OCI-LY1 (cell line): ENCODE measurements around the gene FBXW9.
A peak's percentile ranks its signal among the peaks of the same experiment; 100 is the strongest.
"Not testable (repeated sequence)": the region's sequence is repeated elsewhere in the genome, so short reads cannot be mapped to it uniquely, and the experiment has no call there.

Experiments
- H2AFZ ChIP-seq: fragments of 200-600 bp; sonication (generic), shearing (Covaris generic); 2 replicates; pipeline ENCODE4 v1.6.0; 2014; ENCODE audit warnings: antibody characterized with exemption, mild to moderate bottlenecking, low read length
- H3F3A ChIP-seq: fragments of 200-600 bp; sonication (generic), shearing (Covaris generic); 2 replicates; pipeline ENCODE4 v1.6.0; 2014; ENCODE audit warnings: mild to moderate bottlenecking, antibody characterized with exemption, low read length, moderate library complexity; ENCODE audit not compliant: insufficient read depth
- H3K27ac ChIP-seq: fragments of 200-600 bp; sonication (generic); 2 replicates; pipeline ENCODE4 v1.5.1; 2014; ENCODE audit warnings: low read length, mixed run types, mild to moderate bottlenecking, low read depth; ENCODE audit not compliant: poor library complexity, severe bottlenecking
- H3K27me3 ChIP-seq: fragments of 200-600 bp; sonication (generic); 2 replicates; pipeline ENCODE4 v1.6.0; 2014; ENCODE audit warnings: antibody characterized with exemption, mild to moderate bottlenecking, low read length, moderate library complexity; ENCODE audit not compliant: insufficient read depth
- H3K36me3 ChIP-seq: fragments of 200-600 bp; sonication (generic); 2 replicates; pipeline ENCODE4 v1.6.1; 2014; ENCODE audit warnings: mild to moderate bottlenecking, antibody characterized with exemption, low read length, moderate library complexity, mixed read lengths; ENCODE audit not compliant: insufficient read depth
- H3K4me1 ChIP-seq: fragments of 200-600 bp; sonication (generic); 2 replicates; pipeline ENCODE4 v1.5.1; 2014; ENCODE audit warnings: mild to moderate bottlenecking, low read length, moderate library complexity; ENCODE audit not compliant: insufficient read depth, severe bottlenecking
- H3K4me2 ChIP-seq: fragments of 200-600 bp; sonication (generic), shearing (Covaris generic); 2 replicates; pipeline ENCODE4 v1.6.1; 2014; ENCODE audit warnings: low read length
- H3K4me3 ChIP-seq: fragments of 200-600 bp; sonication (generic); 2 replicates; pipeline ENCODE4 v1.5.1; 2014; ENCODE audit warnings: low read length, low read depth, mild to moderate bottlenecking, mixed read lengths; ENCODE audit not compliant: poor library complexity, severe bottlenecking
- H3K79me2 ChIP-seq: fragments of 200-600 bp; shearing (Covaris generic); 2 replicates; pipeline ENCODE4 v1.6.1; 2016; ENCODE audit warnings: mixed run types, low read length, mixed read lengths; ENCODE audit not compliant: insufficient read depth
- H3K9ac ChIP-seq: fragments of 200-600 bp; sonication (generic), shearing (Covaris generic); 2 replicates; pipeline ENCODE4 v1.6.1; 2014; ENCODE audit warnings: mild to moderate bottlenecking, low read length, mixed read lengths
- H3K9me2 ChIP-seq: fragments of 200-600 bp; sonication (generic), shearing (Covaris generic); 2 replicates; pipeline ENCODE4 v1.6.1; 2014; ENCODE audit warnings: low read depth, mild to moderate bottlenecking, low read length, mixed read lengths
- H3K9me3 ChIP-seq: fragments of 200-600 bp; shearing (Covaris generic); 2 replicates; pipeline ENCODE4 v1.6.1; 2014; ENCODE audit warnings: low read length, mixed read lengths
- H4K20me1 ChIP-seq: fragments of 200-600 bp; sonication (generic), shearing (Covaris generic); 2 replicates; pipeline ENCODE4 v1.6.0; 2016; ENCODE audit warnings: mild to moderate bottlenecking, low read length; ENCODE audit not compliant: insufficient read depth
- EZH2 ChIP-seq: fragments of 200-600 bp; sonication (generic), shearing (Covaris generic); IDR thresholded peaks from 2 replicates; pipeline ENCODE4 v1.8.0; 2017; ENCODE audit warnings: borderline replicate concordance, mixed run types, mild to moderate bottlenecking, antibody characterized with exemption, low read length, moderate library complexity, mixed read lengths
- TF ChIP-seq, protein P1 (sequence below): fragments of 200-600 bp; sonication (generic), shearing (Covaris generic); IDR thresholded peaks from 2 replicates; pipeline ENCODE4 v1.5.1; 2017; ENCODE audit warnings: mild to moderate bottlenecking, antibody characterized with exemption, low read length, moderate library complexity, mixed read lengths

The FBXW9 gene

GRCh38 chr19:12701596-12702282 is 5.3 kb upstream of the FBXW9 start:
- Histone ChIP-seq H3K27ac (no peak overlapping the region), H3K9ac (no peak overlapping the region), H3K9me3 (no peaks in the 10 kb centered on the region), H3K79me2 (no peaks in the 10 kb centered on the region), H3K9me2 (no peaks in the 10 kb centered on the region), H3K36me3 (peaks cover 83% of the 10 kb centered on the region), H3F3A (peaks cover 6% of the 10 kb centered on the region; the same call in 1 of the 2 replicates), H2AFZ (no peak overlapping the region), H3K27me3 (no peaks in the 10 kb centered on the region), H3K4me2 (no peak overlapping the region), H3K4me1 (peaks cover 9% of the 10 kb centered on the region), H3K4me3 (no peak overlapping the region), H4K20me1 (no peaks in the 10 kb centered on the region)
- no peak for TF ChIP-seq EZH2
- TF ChIP-seq, protein P1, sequence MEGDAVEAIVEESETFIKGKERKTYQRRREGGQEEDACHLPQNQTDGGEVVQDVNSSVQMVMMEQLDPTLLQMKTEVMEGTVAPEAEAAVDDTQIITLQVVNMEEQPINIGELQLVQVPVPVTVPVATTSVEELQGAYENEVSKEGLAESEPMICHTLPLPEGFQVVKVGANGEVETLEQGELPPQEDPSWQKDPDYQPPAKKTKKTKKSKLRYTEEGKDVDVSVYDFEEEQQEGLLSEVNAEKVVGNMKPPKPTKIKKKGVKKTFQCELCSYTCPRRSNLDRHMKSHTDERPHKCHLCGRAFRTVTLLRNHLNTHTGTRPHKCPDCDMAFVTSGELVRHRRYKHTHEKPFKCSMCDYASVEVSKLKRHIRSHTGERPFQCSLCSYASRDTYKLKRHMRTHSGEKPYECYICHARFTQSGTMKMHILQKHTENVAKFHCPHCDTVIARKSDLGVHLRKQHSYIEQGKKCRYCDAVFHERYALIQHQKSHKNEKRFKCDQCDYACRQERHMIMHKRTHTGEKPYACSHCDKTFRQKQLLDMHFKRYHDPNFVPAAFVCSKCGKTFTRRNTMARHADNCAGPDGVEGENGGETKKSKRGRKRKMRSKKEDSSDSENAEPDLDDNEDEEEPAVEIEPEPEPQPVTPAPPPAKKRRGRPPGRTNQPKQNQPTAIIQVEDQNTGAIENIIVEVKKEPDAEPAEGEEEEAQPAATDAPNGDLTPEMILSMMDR, result no peak

- TF ChIP-seq EZH2, result no peak
- TF ChIP-seq, protein P1, result no peak
- Histone ChIP-seq H3F3A (peaks cover 7% of the 10 kb centered on the region; the same call in 1 of the 2 replicates), H3K4me2 (no peak overlapping the region), H3K4me3 (no peak overlapping the region), H3K27ac (no peak overlapping the region), H3K9me3 (no peaks in the 10 kb centered on the region), H3K36me3 (peaks cover 47% of the 10 kb centered on the region), H3K9ac (no peak overlapping the region), H4K20me1 (no peaks in the 10 kb centered on the region), H3K4me1 (peaks cover 20% of the 10 kb centered on the region), H3K9me2 (no peaks in the 10 kb centered on the region), H2AFZ (no peak overlapping the region), H3K79me2 (no peaks in the 10 kb centered on the region), H3K27me3 (no peaks in the 10 kb centered on the region)
Observed at GRCh38 chr19:12698138-12698537, 1.7 kb upstream of the FBXW9 start.

GRCh38 chr19:12697425-12697824 is 994 bp upstream of the FBXW9 start:
- H3K4me1 ChIP-seq, result peaks cover 20% of the 10 kb centered on the region
- H3K4me2 ChIP-seq, result peak overlapping the region; percentile 89
- H3K4me3 ChIP-seq, result peak overlapping the region; percentile 80
- not testable (repeated sequence) for H3K9me2 ChIP-seq, H4K20me1 ChIP-seq, H3F3A ChIP-seq, H3K27me3 ChIP-seq, H3K9me3 ChIP-seq, H2AFZ ChIP-seq, H3K79me2 ChIP-seq
- H3K9ac ChIP-seq, result peak overlapping the region; percentile 72; the same call in 1 of the 2 replicates
- peak overlapping the region; percentile 92 for H3K27ac ChIP-seq
- H3K36me3 ChIP-seq, result peaks cover 41% of the 10 kb centered on the region

GRCh38 chr19:12695997-12696365 is 450 bp downstream of the FBXW9 start:
- H3K27ac ChIP-seq, result no peak overlapping the region
- H3K9me3 ChIP-seq, result no peaks in the 10 kb centered on the region
- H3K4me1 ChIP-seq, result peaks cover 20% of the 10 kb centered on the region
- TF ChIP-seq, protein P1, result no peak
- TF ChIP-seq EZH2, result no peak
- H3K36me3 ChIP-seq, result peaks cover 26% of the 10 kb centered on the region
- peak overlapping the region; percentile 72 for H3K9ac ChIP-seq
- H3K27me3 ChIP-seq, result no peaks in the 10 kb centered on the region
- H3K79me2 ChIP-seq, result no peaks in the 10 kb centered on the region
- H2AFZ ChIP-seq, result no peak overlapping the region
- H3K9me2 ChIP-seq, result no peaks in the 10 kb centered on the region
- H3F3A ChIP-seq, result peaks cover 7% of the 10 kb centered on the region; the same call in 1 of the 2 replicates
- peak overlapping the region; percentile 89 for H3K4me2 ChIP-seq
- peak overlapping the region; percentile 80 for H3K4me3 ChIP-seq
- no peaks in the 10 kb centered on the region for H4K20me1 ChIP-seq
